HL-60/S4 treated with retinoic acid at 250 ng/mL for 4 days and 3 days (cell line): ENCODE results near the gene CNOT6L.
"Not testable (repeated sequence)": the region's sequence is repeated elsewhere in the genome, so short reads cannot be mapped to it uniquely, and the experiment has no call there.

ENCODE experiments used
- in situ Hi-C: fragments of 300-500 bp; cut with MboI; formaldehyde crosslinking; loops from 2 replicates; pipeline ENCODE4 v1.7.0; 2022; ENCODE audit warnings: low sequenced_read_pairs

CNOT6L gene

GRCh38 chr4:77782102-77782835 is 36.9 kb downstream of the CNOT6L start:
- in situ Hi-C loops: no loop called here

DNA sequence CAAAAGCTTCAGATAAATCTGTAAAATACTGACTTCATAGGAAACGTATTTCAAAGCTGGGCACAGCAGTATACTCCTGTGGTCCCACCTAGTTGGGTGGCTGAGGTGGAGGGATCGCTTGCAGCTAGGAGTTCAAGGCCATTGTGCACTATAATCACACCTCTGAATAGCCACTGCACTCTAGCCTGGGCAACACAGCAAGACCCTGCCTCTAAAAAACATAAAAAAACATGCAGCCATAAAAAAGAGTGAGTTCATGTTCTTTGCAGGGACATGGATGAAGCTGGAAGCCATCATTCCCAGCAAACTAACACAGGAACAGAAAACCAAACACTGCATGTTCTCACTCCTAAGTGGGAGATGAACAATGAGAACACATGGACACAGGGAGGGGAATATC is 38.4 kb downstream of the CNOT6L start:
- in situ Hi-C loops: not testable (repeated sequence)

DNA sequence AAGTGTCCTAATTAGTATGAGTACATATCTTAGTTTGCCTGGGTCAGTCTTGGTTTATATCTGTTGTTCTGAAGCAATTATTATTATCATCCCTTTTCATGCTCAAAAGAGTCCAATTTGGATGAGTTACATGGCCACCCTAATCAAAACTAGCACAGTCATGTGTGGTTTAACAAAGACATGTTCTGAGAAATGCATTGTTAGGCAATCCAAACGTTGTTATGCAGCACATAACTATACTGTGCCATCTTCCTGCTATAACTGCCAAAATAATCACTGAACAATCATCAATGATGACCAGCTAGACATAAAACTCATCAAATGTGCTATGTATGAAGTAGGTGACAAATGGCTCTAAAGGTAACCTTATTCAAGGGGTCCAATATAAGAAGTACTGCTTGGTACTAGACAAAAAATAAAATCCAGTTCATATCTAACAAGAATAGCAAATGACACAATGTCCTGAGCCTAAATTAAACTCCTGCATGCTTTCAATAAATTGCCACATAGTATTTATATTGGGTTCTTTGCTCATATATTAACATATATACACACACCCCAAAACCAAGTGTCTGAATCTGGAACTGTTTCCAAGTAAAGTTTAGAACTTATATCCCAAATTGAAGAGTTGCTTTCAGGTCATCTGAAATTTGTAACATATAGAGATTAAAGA is 41.9 kb downstream of the CNOT6L start:
- in situ Hi-C loops: no loop called here

GRCh38 chr4:77776182-77777134 is 42.7 kb downstream of the CNOT6L start:
- in situ Hi-C loops: no loop called here

GRCh38 chr4:77773101-77773500 is 46.1 kb downstream of the CNOT6L start:
- in situ Hi-C loops: no loop called here

- in situ Hi-C loops: no loop called here
Observed at GRCh38 chr4:77771566-77771965, 47.6 kb downstream of the CNOT6L start.

GRCh38 chr4:77765720-77766119 is 53.4 kb downstream of the CNOT6L start:
- in situ Hi-C loops: no loop called here

DNA sequence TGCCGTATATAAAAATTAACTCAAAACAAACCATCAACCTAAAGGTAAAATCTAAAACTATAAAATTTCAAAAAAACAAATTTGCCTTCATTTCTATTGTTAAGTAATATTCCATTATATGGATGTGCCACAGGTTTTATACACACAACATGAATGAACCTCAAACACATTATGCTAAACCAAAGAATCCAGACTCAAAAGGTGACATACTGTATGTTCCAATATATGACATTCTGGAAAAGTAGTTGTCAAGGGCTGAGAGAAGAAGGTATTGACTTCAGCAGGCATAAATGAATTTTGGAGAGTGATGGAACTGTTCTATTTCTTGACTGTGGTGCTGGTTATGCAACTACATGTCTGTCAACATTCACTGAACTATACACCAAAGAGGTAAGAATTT is 56.6 kb downstream of the CNOT6L start:
- in situ Hi-C loops: no loop called here

DNA sequence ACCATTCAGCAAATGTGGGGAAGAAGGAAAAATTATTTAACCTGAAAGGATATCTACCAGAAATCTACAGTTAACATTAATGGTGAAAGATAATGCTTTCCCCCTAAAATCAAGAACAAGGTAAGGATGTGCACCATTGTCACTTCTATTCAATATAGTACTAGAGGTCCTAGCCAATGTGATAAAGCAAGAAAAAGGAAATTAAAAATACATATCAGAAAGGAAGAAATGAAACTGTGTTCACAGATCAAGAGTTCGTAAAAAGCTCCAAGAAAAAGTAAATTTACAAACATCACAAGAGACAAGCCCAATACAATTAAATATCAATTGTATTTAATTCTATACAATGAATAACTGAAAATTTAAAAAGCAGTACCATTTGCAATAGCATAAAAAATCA is 57.6 kb downstream of the CNOT6L start:
- in situ Hi-C loops: no loop called here

GRCh38 chr4:77758804-77759203 is 60.4 kb downstream of the CNOT6L start:
- in situ Hi-C loops: no loop called here

DNA sequence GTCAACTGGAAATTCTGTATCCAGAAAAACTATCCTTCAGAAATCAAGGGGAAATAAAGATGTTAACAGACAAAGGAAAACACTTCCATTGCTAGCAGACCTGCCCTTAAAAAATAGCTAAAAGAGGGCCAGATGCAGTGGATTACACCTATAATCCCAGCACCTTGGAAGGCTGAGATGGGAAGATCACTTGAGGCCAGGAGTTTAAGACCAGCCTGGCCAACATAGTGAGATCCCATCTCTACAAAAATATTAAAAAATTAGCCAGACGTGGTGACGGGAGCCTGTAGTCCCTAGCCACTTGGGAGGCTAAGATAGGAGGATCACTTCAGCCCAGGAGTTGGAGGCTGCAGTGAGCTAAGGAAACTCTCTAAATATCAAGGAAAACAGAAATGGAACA is 67.4 kb downstream of the CNOT6L start:
- in situ Hi-C loops: no loop called here

DNA sequence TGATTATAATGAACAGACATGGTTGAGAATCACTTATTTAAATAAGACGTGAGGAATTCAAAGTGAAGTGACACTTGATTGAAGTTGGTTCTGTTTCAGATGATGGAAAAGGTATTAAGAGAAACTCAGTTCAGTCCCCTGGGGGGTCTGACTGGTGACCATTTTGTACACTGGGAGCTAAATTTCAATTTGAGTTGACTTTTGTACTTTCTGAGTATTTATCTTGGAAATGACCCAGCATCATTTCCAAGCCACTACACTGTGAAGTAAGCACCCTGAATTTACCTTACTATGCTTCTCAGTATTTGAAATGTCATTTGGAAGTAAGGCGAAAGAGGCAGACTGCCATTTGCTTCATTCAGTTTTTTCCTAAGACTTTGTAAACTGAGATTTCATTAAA is 73.4 kb downstream of the CNOT6L start:
- in situ Hi-C loops: no loop called here

- in situ Hi-C loops: no loop called here
Observed at GRCh38 chr4:77742054-77742453, 77.1 kb downstream of the CNOT6L start.

- in situ Hi-C loops: no loop called here
Observed at GRCh38 chr4:77740480-77740879, 78.7 kb downstream of the CNOT6L start.

- in situ Hi-C loops: no loop called here
Observed at GRCh38 chr4:77734928-77735327, 84.2 kb downstream of the CNOT6L start.

- in situ Hi-C loops: no loop called here
Observed at GRCh38 chr4:77731656-77732055, 87.5 kb downstream of the CNOT6L start.

GRCh38 chr4:77728420-77728819 is 90.7 kb downstream of the CNOT6L start:
- in situ Hi-C loops: no loop called here

GRCh38 chr4:77721073-77721472 is 98.1 kb downstream of the CNOT6L start:
- in situ Hi-C loops: no loop called here

- in situ Hi-C loops: not testable (repeated sequence)
Observed at GRCh38 chr4:77718500-77718899, 100.7 kb downstream of the CNOT6L start.

- in situ Hi-C loops: no loop called here
Observed at GRCh38 chr4:77715414-77716290, 103.5 kb downstream of the CNOT6L start.

- in situ Hi-C loops: no loop called here
Observed at GRCh38 chr4:77714514-77714913, 104.7 kb downstream of the CNOT6L start.
